ENCODE data around the gene ABCA2. TPM values are rescaled to one million over a fixed set of nuclear protein-coding genes. Genes with fewer than 3 reads are reported as not detected.
A peak's percentile ranks its signal among the peaks of the same experiment; 100 is the strongest.

ABCA2 gene
- 13.6 TPM for total RNA-seq

- DNase-seq = no peak
These were observed at the start of gene ABCA2 for GRCh38 chr9:137027369-137028262. Gene ABCA2 (minus strand): TSS chr9:137028237. CDS start chr9:137028140, 97 bp downstream.

DNA sequence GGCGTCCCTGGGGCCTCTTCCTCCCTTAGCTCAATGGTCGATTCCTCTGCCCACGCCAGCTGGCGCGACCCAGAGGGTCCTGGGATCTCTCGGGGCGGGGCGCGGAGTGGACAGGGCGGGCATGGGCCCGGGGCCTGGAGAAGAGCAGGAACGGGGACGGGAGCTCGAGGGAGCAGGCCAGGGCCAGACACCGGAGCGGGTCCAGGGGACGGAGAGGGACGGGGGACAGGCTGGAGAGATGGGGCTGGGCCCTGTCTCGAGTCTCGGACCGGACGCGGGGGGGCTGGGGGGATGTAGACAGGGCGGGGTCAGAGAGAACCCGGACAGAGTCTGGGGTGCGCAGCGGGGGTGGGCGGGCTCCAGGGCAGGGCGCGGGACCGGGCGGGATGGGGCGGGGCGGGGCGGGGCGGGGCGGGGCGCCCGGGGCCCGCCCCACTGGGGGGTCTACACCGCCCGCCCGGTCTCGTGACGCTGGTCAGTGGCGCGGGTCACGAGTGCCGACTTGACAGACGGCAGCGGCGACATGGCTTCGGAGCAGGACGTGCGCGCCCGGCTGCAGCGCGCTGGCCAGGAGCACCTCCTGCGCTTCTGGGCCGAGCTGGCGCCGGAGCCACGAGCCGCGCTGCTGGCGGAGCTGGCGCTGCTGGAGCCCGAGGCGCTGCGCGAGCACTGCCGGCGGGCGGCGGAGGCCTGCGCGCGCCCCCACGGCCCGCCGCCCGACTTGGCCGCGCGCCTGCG, 49.1 kb upstream of the ABCA2 start, which contains the start of gene UAP1L1:
Gene UAP1L1 (plus strand): TSS at position 508 of the 738 bp plus-strand sequence. CDS start 16 bp downstream, at position 524.
- no peak for DNase-seq

DNA sequence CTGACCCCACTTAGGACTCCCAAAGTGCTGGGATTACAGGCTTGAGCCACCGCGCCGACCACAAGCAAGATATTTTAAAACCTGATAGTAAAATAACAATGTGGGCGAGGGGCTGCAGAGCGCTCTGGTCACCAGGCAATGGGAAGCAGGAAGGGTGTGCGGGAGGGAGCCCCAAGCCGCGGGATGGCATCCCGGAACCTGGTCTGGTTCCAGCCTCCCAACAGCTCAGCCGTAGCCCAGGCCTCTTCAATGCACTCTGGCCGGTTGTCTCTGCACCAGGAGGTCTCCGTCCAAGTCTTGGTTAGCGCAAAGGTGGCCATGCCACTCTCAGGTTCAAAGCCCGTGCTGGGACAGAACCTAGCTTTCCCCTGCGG, 48.6 kb upstream of the ABCA2 start:
- DNase-seq = no peak

- no peak for DNase-seq
These were observed 47.3 kb upstream of the ABCA2 start for GRCh38 chr9:137075275-137075775.

GRCh38 chr9:137074657-137075274, 46.7 kb upstream of the ABCA2 start:
- DNase-seq = no peak

GRCh38 chr9:137073992-137074399, 46.0 kb upstream of the ABCA2 start:
- DNase-seq = no peak

- DNase-seq = no peak
These were observed 43.2 kb upstream of the ABCA2 start for GRCh38 chr9:137071282-137071681.

DNA sequence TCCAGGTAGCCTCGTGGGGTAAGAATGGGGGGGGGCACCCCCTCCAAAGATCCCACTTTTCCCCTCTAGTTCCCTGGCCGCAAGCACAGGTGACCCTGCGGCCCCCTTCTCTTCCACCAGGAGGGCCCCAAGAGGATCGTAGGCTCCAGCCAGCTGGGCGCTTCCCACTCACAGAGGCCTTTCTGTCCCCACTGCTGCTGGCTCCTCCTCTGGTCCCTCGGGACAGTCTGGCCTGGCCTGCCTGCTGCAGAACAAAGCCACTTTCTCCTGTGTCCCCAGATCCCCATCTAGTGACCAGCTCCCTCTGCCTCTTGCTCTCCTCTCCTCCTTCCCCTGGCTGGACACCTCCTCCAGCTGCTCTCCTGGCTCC, 42.9 kb upstream of the ABCA2 start:
- no peak for DNase-seq

- peak; percentile 43 for DNase-seq
These were observed 42.3 kb upstream of the ABCA2 start, which contains the start of gene SAPCD2 for GRCh38 chr9:137070201-137070905. Gene SAPCD2 (minus strand): TSS chr9:137070557. CDS start chr9:137070460, 97 bp downstream.

DNA sequence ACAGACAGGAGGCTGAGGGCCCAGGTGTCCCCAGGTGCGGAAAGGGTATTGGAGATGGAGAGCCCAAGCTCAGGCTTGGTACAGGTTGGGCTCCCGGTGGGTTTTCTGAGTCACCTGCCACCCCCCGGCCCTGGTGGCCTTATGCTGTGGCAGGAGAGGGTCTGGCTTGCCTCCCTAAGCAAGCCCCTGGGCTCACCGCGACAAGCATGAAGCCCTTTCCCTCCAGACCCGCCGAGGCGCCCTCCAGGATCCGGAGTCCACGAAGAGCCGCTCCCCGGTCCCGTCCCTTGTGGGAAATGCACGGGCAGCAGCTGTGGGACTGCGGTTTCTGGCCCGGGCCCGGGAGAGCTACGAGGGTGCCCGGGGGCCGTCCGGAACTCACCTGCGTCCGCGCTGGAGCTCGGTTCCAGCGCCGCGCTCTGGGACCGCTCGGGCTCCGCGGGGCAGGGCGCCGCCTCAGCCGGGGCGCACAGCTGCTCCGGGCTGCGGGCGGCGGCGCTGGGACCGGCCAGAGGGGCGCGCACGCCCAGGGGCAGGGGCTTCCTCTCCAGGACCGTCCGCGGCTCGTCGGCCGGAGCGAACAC, 41.6 kb upstream of the ABCA2 start:
- no peak for DNase-seq

- no peak for DNase-seq
These were observed 40.8 kb upstream of the ABCA2 start for GRCh38 chr9:137068539-137069507.

- DNase-seq = peak; percentile 56
These were observed 40.0 kb upstream of the ABCA2 start for GRCh38 chr9:137067860-137068538.

- no peak for DNase-seq
These were observed 38.2 kb upstream of the ABCA2 start for GRCh38 chr9:137066096-137066861.

DNA sequence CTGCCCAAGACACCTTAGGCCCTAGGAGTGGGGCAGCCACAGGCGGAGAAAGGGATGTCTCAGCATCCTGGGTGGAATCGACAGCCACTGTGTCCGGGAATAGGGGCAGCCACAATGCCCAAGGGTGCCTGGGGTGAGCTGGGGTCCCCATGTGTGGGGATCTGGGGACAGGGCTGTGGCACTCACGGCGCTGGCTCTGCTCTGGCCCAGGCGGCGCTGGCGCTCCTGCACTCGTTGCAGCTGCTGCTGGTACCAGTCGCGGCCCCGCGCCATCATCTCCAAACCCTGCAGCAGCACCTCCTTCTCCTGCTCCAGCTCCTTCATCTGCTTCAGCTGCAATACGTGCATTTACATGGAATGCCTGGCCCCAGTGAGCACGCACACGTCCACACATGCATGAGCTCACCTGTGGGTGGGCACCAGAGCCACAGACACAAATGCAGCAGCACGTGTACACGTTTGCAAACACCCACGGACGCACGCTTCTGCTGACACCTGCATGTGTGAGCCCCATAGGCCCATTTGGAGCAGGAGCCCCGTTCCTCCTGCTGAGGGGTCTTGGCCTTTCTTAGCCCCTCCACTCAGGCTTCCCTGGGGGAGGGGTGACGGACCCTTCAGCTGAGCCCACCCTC, 37.4 kb upstream of the ABCA2 start:
- no peak for DNase-seq

DNA sequence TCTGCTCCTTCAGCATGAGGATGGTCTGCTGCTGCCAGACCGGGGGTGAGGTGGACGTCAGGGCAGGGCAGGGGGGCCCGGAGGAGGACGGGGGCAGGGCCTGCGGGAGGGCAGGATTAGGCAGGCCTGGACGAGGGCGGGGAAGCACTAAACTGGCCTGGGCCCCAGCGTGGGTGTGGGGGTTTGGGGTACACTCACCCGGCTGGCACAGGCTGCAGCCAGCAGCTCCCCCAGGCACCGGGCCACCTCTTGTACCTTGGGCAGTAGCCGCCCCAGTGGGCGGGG, 36.8 kb upstream of the ABCA2 start:
- DNase-seq = no peak

- no peak for DNase-seq
These were observed 36.2 kb upstream of the ABCA2 start for GRCh38 chr9:137064027-137064879.

DNA sequence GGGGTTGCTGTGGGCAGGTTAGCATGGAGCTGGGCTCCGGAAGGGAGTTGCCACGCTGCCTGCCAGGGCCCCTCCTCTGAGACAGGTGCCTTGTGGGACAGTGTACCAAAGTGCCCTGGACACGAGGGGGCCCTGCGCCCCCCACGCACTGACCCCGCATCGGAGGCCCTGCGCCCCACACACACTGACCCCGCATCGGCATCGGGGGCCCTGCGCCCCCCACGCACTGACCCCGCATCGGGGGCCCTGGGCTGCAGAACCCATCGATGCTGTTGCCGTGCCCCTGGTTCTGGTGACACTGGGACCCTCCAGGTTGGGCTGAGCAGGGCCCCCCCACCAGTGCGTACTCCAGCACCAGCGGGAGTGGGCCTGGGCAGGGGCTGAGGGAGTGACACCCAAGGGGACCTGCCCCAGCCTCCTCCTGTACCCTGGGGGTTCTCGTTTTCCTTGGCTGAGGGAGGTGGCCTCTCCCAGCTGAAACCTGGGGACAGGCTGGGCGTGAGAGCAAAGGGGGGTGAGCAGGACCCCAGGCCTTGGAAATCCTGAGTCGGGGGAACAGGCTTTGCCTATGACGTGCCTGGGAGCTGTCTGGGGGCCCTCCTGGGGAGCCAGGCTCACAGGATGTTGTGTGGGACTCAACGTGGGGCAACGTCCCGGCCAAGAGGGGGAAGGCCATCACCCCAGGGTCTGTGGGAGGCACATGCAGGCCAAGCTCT, 35.4 kb upstream of the ABCA2 start:
- no peak for DNase-seq
